Activated naive CD4-positive, alpha-beta T cell treated with anti-CD3 and anti-CD28 coated beads, Interleukin-2, amount 50 U/mL, for 16 hours (primary cell): Measurements from ENCODE around the gene GCNA.
"Not testable (repeated sequence)": the region's sequence is repeated elsewhere in the genome, so short reads cannot be mapped to it uniquely, and the experiment has no call there.

Experiments
- DNase-seq: peaks from one replicate; pipeline ENCODE4 v3.0.0-alpha.2; 2020

The GCNA gene

DNA sequence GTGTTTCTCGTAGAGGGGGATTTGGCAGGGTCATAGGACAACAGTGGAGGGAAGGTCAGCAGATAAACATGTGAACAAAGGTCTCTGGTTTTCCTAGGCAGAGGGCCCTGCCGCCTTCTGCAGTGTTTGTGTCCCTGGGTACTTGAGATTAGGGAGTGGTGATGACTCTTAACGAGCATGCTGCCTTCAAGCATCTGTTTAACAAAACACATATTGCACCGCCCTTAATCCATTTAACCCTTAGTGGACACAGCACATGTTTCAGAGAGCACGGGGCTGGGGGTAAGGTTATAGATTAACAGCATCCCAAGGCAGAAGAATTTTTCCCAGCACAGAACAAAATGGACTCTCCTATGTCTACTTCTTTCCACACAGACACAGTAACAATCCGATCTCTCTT, 66.2 kb downstream of the GCNA start:
- not testable (repeated sequence) for DNase-seq

DNA sequence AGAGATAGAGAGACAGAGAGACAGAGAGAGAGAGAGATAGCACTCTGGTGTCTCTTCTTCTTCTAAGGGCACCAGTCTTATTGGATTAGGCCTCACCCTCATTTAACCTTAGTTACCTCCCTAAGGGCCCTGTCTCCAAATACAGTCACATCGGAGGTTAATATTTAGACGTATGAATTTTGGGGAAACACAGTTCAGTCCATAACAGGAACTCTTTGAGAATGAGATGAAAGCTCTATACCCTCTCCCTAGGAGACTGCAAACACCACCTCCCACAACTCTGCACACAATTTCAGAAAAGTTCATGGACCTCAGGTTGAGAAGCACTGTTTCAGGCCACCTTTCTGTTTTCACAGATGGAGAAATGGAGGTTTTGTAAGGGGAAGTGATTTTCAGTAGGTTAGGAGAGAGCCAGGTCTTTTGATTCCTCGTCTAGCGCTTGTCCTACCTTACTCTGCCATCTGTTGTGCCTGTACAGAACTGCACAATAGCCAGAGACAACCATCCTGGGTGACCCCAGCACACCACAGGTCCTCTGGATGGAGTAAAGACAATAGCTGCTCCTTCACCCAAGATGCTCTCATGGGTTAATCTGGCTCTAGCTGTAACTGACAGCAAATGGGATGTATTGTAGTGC, 72.2 kb downstream of the GCNA start:
- no peak for DNase-seq

DNA sequence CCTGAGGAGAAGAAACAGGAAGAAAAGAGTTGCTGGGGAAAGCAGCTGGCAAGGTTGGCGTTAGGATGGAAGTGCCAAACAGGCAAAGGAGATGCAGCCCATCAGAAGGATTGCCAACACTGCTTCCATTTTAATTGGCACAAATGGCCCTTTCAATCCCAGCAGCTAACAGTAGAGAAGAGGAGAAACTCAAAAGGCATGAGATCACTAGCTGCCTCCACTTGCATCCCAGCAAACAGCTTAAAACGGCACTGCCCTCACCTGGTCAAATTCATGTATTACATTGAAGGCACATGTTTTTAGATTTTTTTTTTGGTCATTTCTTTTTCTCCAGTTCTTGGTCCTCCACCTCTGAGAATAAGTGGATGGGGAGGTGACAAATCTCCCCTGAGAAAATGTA, 74.2 kb downstream of the GCNA start:
- DNase-seq: peak; percentile 48

DNA sequence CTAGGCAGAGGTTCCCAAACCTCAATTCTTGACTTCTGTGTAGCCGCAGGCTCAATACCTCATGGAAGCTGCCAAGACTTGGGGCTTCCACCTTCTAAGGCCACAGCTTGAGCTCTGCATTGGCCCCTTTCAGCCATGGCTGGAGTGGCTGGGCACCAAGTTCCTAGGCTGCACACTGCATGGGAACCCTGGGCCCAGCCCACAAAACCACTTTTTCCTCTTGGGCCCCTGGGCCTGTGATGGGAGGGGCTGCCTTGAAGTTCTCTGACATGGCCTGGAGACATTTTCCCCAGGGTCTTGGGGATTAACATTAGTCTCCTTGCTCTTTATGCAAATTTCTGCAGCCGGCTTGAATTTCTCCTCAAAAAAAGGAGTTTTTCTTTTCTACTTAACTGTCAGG, 75.1 kb downstream of the GCNA start:
- DNase-seq: no peak

DNA sequence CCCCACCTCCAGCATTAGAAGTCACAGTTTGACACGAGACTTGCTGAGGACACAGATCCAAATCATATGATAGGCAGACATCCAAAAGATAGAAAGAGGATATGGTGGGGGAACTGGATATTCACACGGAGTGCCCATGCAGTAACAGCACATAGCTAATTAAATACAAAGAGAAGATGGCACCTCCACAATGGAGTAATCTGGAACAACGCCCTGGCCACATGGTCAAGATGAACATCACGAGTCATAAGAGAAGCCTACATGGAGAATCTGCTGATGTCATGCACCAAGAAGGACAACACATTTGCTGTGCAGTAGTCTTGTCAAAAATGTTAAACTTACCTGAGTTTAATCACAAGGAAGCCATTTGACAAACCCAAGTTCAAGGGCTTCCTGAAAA, 79.0 kb downstream of the GCNA start:
- DNase-seq: no peak

DNA sequence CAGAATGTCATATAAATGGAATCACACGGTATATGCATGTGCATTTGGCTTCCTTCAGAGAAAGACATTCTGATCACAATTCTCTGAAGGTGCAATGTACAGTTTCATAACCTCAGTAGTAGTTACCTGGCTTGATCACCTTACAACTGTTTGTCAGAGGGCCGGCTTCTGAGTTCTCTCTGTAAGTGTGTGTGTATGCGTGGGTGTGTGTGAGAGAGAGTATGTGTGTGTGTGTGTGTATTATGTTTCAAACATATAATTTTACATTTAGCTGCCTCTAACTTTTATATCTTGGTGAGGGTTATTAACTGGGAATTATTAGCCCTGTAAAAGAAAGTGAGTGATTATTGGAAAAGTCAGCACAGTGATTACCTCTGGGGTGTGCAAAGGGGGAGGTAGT, 81.1 kb downstream of the GCNA start:
- no peak for DNase-seq

DNA sequence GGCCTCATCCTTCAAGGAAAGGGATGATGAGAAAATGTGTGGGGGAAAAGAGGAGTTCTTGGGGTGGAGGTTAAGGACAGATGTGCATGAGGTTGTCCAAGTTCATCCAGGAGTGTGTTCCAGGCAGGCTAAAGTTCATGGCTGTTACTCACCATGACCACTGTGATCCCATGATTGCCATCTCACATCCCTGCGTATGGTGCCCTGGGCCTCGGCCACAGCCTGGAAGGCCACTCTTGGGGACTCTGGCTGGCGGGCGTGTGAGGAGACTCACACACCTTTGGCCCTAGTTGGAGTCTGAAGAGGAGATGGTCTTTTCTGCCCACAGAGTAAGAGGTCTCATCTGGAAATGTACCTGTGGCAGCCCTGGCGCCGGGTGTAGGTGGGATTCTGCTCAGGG, 81.7 kb downstream of the GCNA start:
- no peak for DNase-seq

DNA sequence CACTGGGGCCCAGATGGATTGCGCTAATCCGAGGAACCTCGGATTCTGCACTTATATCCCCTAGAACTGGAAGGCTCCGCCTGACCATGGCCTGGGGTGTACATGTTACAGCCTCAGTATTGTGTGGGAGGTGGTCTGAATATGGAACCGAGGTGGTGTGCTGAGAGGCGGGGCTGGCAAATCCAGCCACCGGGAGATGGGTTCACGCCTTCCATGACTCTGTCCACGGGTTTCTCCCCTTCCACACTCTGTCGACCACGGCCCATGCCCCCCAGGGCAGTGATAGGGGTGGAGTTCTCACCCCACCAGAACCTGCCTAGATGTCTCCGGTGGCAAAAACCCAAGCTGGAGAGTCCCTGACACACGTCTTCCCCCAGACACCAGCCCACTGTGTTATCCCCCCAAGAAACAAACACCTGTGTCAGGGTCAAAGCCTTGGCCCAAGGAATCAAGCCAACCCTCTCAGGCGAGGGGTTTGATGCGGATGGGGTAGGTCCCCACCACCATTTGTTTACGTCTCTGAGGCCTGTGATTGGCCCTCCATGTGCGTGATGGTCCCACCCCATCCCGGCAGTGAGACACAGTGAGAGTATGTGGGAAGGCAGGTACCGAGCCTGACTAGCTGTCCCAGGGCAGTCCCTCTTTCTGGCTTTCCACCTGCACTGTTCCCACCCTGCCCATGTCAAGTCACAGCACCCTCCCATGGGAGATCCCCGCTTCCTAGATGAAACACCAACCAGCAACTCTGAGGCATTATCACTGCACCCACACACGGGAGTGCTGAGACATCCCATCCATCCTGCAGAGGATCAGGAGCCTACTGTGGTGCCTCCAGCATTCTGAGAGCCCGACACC, 82.6 kb downstream of the GCNA start:
- DNase-seq: no peak

DNA sequence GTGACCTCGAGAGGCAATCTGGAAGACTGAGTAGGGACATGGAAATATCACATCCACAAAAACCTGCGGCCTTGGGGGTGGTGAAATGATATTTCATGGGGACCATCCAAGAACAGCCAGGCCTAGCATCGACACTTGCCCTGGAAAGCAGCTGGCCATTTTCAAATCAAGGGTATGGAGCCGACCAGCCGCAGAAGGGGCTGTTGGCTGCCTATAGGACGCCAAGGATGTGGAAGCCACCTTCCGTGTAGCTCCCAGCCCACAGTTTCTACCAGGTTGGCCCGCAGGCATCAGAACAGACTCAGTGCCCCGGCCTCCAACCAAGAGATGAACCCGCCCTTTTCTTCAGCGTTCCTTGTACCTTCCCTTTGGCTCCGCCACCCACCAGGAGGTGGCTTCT, 83.7 kb downstream of the GCNA start:
- DNase-seq: no peak

DNA sequence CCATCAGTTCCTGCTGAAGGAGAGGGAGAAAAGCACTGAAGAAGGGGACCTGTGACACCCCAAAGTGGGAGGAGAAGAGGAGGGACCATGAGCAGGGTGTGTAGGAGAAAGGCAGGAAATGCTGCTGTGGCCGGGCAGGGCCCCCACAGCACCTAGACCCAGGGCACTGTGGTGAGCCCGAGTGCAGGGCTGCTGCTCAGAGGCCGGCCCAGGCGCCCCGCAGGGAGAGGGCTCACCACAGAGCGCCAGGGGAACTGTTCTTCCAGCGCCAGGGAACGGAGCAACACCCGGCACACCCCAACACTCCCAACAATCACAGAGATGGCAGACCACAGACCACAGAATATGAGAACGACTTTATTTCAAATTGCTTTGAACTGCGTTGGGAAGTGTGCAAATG, 84.4 kb downstream of the GCNA start:
- DNase-seq: not testable (repeated sequence)
